SU-DHL-6 (cell line): ENCODE results near the gene TRAF2.
"Not testable (repeated sequence)": the region's sequence is repeated elsewhere in the genome, so short reads cannot be mapped to it uniquely, and the experiment has no call there.

ENCODE experiments used
- H2AFZ ChIP-seq: fragments of 200-600 bp; sonication (generic); 2 replicates; pipeline ENCODE4 v1.6.1; 2014; ENCODE audit warnings: low read depth, mild to moderate bottlenecking, moderate library complexity, mixed read lengths, antibody characterized with exemption, low read length; ENCODE audit not compliant: severe bottlenecking
- H3F3A ChIP-seq: fragments of 200-600 bp; shearing (Covaris generic); 2 replicates; pipeline ENCODE4 v1.6.0; 2016; ENCODE audit warnings: antibody characterized with exemption, mild to moderate bottlenecking; ENCODE audit not compliant: insufficient read depth
- H3K27ac ChIP-seq: fragments of 200-600 bp; sonication (generic); 2 replicates; pipeline ENCODE4 v1.5.1; 2016; ENCODE audit warnings: low read depth, mild to moderate bottlenecking, low read length, moderate library complexity, mixed read lengths
- H3K27me3 ChIP-seq: fragments of 200-600 bp; sonication (generic), shearing (Covaris generic); 2 replicates; pipeline ENCODE4 v1.6.0; 2014; ENCODE audit warnings: mild to moderate bottlenecking, low read length
- H3K36me3 ChIP-seq: fragments of 200-600 bp; sonication (generic); 2 replicates; pipeline ENCODE4 v1.6.1; 2014; ENCODE audit warnings: mild to moderate bottlenecking, low read length, mixed read lengths
- H3K4me2 ChIP-seq: fragments of 300-600, 200-600 bp; shearing (Covaris generic), sonication (generic); 2 replicates; pipeline ENCODE4 v1.6.0; 2014; ENCODE audit warnings: low read length, low read depth, mild to moderate bottlenecking; ENCODE audit not compliant: poor library complexity, severe bottlenecking
- H3K4me3 ChIP-seq: fragments of 200-600 bp; sonication (generic); 2 replicates; pipeline ENCODE4 v1.5.1; 2014; ENCODE audit warnings: antibody characterized with exemption, low read length, mild to moderate bottlenecking, mixed read lengths; ENCODE audit not compliant: insufficient read depth, poor library complexity, severe bottlenecking
- H3K79me2 ChIP-seq: fragments of 200-600 bp; sonication (generic); 2 replicates; pipeline ENCODE4 v1.6.1; 2014; ENCODE audit warnings: mild to moderate bottlenecking, low read length, moderate library complexity; ENCODE audit not compliant: insufficient read depth
- H3K9ac ChIP-seq: fragments of 200-600 bp; sonication (generic); 2 replicates; pipeline ENCODE4 v1.7.0; 2014; ENCODE audit warnings: mild to moderate bottlenecking, low read length
- H3K9me2 ChIP-seq: fragments of 200-600 bp; sonication (generic); replicated peaks from 2 replicates; pipeline ENCODE4 v1.6.1; 2014; ENCODE audit warnings: low read length; ENCODE audit not compliant: insufficient read depth
- H3K9me3 ChIP-seq: fragments of 200-600 bp; sonication (generic); 2 replicates; pipeline ENCODE4 v1.6.1; 2014; ENCODE audit warnings: low read length, mixed read lengths; ENCODE audit not compliant: insufficient read depth
- H4K20me1 ChIP-seq: fragments of 200-600 bp; sonication (generic); 2 replicates; pipeline ENCODE4 v1.6.1; 2014; ENCODE audit warnings: low read depth, mild to moderate bottlenecking, antibody characterized with exemption, low read length, moderate library complexity, mixed read lengths
- EZH2phosphoT487 ChIP-seq: fragments of 200-600 bp; sonication (generic), shearing (Covaris generic); conservative IDR thresholded peaks from 2 replicates; pipeline ENCODE4 v1.6.1; 2018; ENCODE audit warnings: mild to moderate bottlenecking, antibody characterized with exemption, low read length, moderate library complexity, mixed read lengths
- TF ChIP-seq, protein P1 (sequence below): fragments of 200-600 bp; sonication (generic); IDR thresholded peaks from one replicate; pipeline ENCODE4 v1.5.1; 2017; ENCODE audit warnings: antibody characterized with exemption, mild to moderate bottlenecking, low read length, moderate library complexity; ENCODE audit not compliant: insufficient read depth, poor library complexity, severe bottlenecking

TRAF2 gene, protein sequence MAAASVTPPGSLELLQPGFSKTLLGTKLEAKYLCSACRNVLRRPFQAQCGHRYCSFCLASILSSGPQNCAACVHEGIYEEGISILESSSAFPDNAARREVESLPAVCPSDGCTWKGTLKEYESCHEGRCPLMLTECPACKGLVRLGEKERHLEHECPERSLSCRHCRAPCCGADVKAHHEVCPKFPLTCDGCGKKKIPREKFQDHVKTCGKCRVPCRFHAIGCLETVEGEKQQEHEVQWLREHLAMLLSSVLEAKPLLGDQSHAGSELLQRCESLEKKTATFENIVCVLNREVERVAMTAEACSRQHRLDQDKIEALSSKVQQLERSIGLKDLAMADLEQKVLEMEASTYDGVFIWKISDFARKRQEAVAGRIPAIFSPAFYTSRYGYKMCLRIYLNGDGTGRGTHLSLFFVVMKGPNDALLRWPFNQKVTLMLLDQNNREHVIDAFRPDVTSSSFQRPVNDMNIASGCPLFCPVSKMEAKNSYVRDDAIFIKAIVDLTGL

DNA sequence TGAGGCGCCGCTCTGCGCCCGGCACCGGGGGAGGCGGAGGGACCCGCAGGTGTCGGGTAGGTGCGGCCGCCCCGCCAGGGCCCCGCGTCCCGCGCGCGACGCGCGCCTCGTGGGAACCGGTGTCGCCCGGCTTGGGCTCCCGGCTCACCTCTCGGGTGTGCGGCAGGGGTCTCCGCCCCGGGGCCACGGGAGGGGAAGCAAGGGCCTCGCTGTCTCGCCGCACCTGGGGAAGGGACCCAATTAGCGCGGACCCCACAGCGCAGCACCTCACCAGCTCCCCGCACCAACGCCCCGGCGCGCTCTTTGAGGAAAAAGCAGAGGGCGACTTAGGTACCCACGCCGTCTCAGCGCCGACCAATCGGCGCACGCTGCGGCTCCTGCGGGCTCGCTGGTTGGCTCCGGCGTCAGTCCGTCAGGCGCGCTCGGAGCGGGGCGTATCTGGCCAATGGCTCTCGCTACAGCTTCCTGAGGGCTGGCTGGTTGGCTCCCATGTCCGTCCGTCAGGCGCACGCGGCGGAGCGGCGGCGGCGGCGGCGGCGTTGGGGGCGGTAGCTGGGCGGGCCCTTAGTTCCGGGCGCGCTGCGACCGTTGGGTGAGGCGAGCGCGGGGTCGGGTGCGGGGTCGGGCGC, at the start of gene TRAF2:
TSS of gene TRAF2 (plus strand) at position 567 of the 629 bp plus-strand sequence. CDS start 12,225 bp downstream, outside the sequence.
- TF ChIP-seq EZH2phosphoT487, result no peak
- TF ChIP-seq, protein P1, sequence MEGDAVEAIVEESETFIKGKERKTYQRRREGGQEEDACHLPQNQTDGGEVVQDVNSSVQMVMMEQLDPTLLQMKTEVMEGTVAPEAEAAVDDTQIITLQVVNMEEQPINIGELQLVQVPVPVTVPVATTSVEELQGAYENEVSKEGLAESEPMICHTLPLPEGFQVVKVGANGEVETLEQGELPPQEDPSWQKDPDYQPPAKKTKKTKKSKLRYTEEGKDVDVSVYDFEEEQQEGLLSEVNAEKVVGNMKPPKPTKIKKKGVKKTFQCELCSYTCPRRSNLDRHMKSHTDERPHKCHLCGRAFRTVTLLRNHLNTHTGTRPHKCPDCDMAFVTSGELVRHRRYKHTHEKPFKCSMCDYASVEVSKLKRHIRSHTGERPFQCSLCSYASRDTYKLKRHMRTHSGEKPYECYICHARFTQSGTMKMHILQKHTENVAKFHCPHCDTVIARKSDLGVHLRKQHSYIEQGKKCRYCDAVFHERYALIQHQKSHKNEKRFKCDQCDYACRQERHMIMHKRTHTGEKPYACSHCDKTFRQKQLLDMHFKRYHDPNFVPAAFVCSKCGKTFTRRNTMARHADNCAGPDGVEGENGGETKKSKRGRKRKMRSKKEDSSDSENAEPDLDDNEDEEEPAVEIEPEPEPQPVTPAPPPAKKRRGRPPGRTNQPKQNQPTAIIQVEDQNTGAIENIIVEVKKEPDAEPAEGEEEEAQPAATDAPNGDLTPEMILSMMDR, result no peak
- Histone ChIP-seq H3K4me3 (peak within 1 kb of the TSS; percentile 76), H3K27me3 (no peaks in the 10 kb centered on the region), H3K79me2 (peaks cover 44% of the 10 kb centered on the region), H2AFZ (peak within 1 kb of the TSS; percentile 71), H3F3A (no peaks in the 10 kb centered on the region), H3K9me2 (no peaks in the 10 kb centered on the region), H3K27ac (peak within 1 kb of the TSS; percentile 61), H3K4me2 (peak within 1 kb of the TSS; percentile 74), H3K36me3 (no peaks in the 10 kb centered on the region), H4K20me1 (no peaks in the 10 kb centered on the region; the same call in 1 of the 2 replicates), H3K9me3 (no peaks in the 10 kb centered on the region), H3K9ac (peak within 1 kb of the TSS; percentile 90)

DNA sequence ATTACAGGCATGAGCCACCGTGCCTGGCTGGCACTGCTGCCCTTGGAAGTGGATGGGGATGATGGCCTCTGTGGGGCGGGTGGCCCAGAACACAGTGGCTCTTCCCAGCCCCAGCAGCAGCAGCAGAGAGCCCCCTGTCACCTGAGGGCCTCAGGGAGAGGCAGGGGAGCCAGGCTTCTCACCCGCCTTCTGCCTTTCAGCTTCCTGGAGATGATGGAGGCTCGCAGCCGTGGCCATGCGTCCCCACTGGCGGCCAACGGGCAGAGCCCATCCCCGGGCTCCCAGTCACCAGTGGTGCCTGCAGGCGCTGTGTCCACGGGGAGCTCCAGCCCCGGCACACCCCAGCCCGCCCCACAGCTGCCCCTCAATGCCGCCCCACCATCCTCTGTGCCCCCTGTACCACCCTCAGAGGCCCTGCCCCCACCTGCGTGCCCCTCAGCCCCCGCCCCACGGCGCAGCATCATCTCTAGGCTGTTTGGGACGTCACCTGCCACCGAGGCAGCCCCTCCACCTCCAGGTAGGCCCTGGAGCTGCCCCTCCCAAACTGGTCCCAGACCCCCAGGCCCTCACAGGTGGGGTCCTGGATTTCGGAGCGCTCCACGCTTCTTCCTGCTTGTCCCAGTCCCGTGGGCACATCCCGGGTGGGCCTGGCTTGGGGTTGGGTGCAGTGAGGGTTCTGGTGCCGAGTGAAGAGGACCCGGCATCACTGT, 49.0 kb upstream of the TRAF2 start:
- no peaks in the 10 kb centered on the region for H4K20me1 ChIP-seq
- no peak overlapping the region for H3K9ac ChIP-seq
- H3K4me3 ChIP-seq, result no peak overlapping the region
- no peak for TF ChIP-seq EZH2phosphoT487
- TF ChIP-seq, protein P1, result no peak
- H3K4me2 ChIP-seq, result no peak overlapping the region
- no peaks in the 10 kb centered on the region for H3K27me3 ChIP-seq
- H3K9me3 ChIP-seq, result no peaks in the 10 kb centered on the region
- H3F3A ChIP-seq, result no peaks in the 10 kb centered on the region; the same call in 1 of the 2 replicates
- H3K79me2 ChIP-seq, result no peaks in the 10 kb centered on the region
- no peaks in the 10 kb centered on the region for H3K36me3 ChIP-seq
- no peak overlapping the region for H2AFZ ChIP-seq
- H3K27ac ChIP-seq, result no peak overlapping the region
- no peaks in the 10 kb centered on the region for H3K9me2 ChIP-seq

DNA sequence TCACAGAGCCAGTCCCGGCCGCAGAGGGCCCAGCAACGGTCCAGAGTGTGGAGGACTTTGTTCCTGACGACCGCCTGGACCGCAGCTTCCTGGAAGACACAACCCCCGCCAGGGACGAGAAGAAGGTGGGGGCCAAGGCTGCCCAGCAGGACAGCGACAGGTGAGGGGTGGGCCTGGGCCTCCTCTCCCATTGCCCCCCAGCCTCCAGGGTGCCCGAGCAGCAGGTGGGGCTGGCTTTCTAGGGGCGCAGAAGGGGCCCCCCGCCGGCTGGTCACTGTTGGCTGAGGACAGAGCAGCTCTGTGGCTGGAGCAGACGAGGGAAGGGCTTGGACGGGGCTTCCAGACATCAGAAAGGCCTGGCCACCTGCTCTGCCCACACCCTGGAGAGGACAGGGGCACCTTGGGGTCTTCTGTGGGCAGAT, 48.4 kb upstream of the TRAF2 start:
- H3K27me3 ChIP-seq, H3K9me2 ChIP-seq, H4K20me1 ChIP-seq, H3K9me3 ChIP-seq, H3K4me2 ChIP-seq, H3K36me3 ChIP-seq, H3K79me2 ChIP-seq, H3F3A ChIP-seq, H3K9ac ChIP-seq, H3K27ac ChIP-seq, H2AFZ ChIP-seq, H3K4me3 ChIP-seq: not testable (repeated sequence)
